K562 (cell line): ENCODE results near the gene CLPSL2. TPM values are rescaled to one million over a fixed set of nuclear protein-coding genes. Genes with fewer than 3 reads are reported as not detected.

Experiments used
- ATAC-seq: fragments of 200-7000 bp; cut with Tn5 transposase; 3 replicates; pipeline ENCODE4 v1.9.1; 2020; ENCODE audit warnings: moderate library complexity
- BruUV-seq: library from RNA; stranded (reverse); fragments of 400-500 nt; replicated peaks from 2 replicates; lab custom pipeline; 2021; lab: Mats Ljungman, UMichigan
- CTCF ChIA-PET: fragments of 300-600 bp; formaldehyde crosslinking; extraction: SDS; loops from one replicate; lab custom pipeline; 2021; ENCODE audit warnings: low intra/inter-chr PET ratio; lab: Yijun Ruan, JAX
- POLR2A ChIA-PET: fragments of 300-600, 350-650 bp; sonication (Branson Sonifier 250); formaldehyde crosslinking; extraction: SDS; loops from one replicate; lab custom pipeline; 2021; ENCODE audit warnings: antibody characterized with exemption, inconsistent platforms; lab: Yijun Ruan, JAX
- DNase-seq, 4 experiments: peaks; one replicate each; pipeline versions ENCODE4 v3.0.0 to v3.0.0-alpha.2; 2011 to 2018; ENCODE audit warnings: low spot score in 3 of 4, mixed read lengths in 3 of 4; ENCODE audit errors: extremely low read depth in 1 of 4
- FAIRE-seq: peaks from 2 replicates; lab custom pipeline; 2011; peaks lifted over from hg19 to GRCh38; lab: Jason Lieb, UNC
- H2AFZ ChIP-seq: 2 replicates; pipeline ENCODE4 v1.6.0; 2011; ENCODE audit warnings: low read depth, low read length, control low read depth, inconsistent platforms
- H3K27ac ChIP-seq: fragments of 200-600 bp; 3 replicates; pipeline ENCODE4 v1.8.0; 2011; ENCODE audit warnings: low read depth, mild to moderate bottlenecking, control low read depth, inconsistent platforms, low read length, moderate library complexity, mixed read lengths; ENCODE audit errors: extremely low read depth
- H3K27me3 ChIP-seq, 2 experiments: fragments of 300-600 bp in 1 of 2; 2 replicates in 1 of 2; 3 replicates in 1 of 2; pipeline versions ENCODE4 v1.6.0 to v1.8.0; 2011; ENCODE audit warnings: inconsistent platforms in 2 of 2, low read length in 2 of 2, mild to moderate bottlenecking in 1 of 2, mixed read lengths in 1 of 2, moderate library complexity in 1 of 2; ENCODE audit not compliant: control insufficient read depth in 2 of 2, insufficient read depth in 2 of 2
- H3K36me3 ChIP-seq: fragments of 300-600 bp; 3 replicates; pipeline ENCODE4 v1.8.0; 2011; ENCODE audit warnings: mild to moderate bottlenecking, low read length, inconsistent platforms; ENCODE audit not compliant: control insufficient read depth, insufficient read depth
- H3K4me1 ChIP-seq, 2 experiments: fragments of 200-600 bp in 1 of 2; replicated peaks in 1 of 2; 2 replicates in 1 of 2; 3 replicates in 1 of 2; pipeline versions ENCODE4 v1.5.1 to v1.8.0; 2011; ENCODE audit warnings: inconsistent platforms in 2 of 2, low read length in 2 of 2, mild to moderate bottlenecking in 1 of 2, mixed read lengths in 1 of 2, moderate library complexity in 1 of 2; ENCODE audit not compliant: control insufficient read depth in 2 of 2, insufficient read depth in 2 of 2
- H3K4me2 ChIP-seq: 2 replicates; pipeline ENCODE4 v1.6.1; 2011; ENCODE audit warnings: low read length, control low read depth, inconsistent platforms, mixed read lengths; ENCODE audit not compliant: insufficient read depth
- H3K4me3 ChIP-seq: fragments of 200-600 bp; sonication (generic), shearing (Covaris generic); 2 replicates; pipeline ENCODE4 v1.5.1; 2016; ENCODE audit warnings: control low read depth, inconsistent platforms
- H3K79me2 ChIP-seq: fragments of 200-600 bp; 3 replicates; pipeline ENCODE4 v1.8.0; 2011; ENCODE audit warnings: low read length, inconsistent platforms; ENCODE audit not compliant: control insufficient read depth, insufficient read depth
- H3K9ac ChIP-seq, 2 experiments: 2 replicates each; pipeline versions ENCODE4 v1.6.0 to v1.6.1; 2011; ENCODE audit warnings: low read depth in 2 of 2, low read length in 2 of 2, control low read depth in 1 of 2, inconsistent platforms in 1 of 2, mild to moderate bottlenecking in 1 of 2, mixed read lengths in 1 of 2; ENCODE audit not compliant: insufficient read depth in 1 of 2
- H3K9me1 ChIP-seq: one replicate; pipeline ENCODE4 v1.6.0; 2011; ENCODE audit warnings: inconsistent platforms, mild to moderate bottlenecking, low read length, moderate library complexity; ENCODE audit not compliant: control insufficient read depth, insufficient read depth
- H3K9me3 ChIP-seq: replicated peaks from 2 replicates; pipeline ENCODE4 v1.5.1; 2011; ENCODE audit warnings: low read depth, low read length, inconsistent platforms; ENCODE audit not compliant: control insufficient read depth, insufficient read depth
- H4K20me1 ChIP-seq: replicated peaks from 2 replicates; pipeline ENCODE4 v1.6.1; 2011; ENCODE audit warnings: low read length, inconsistent platforms, mixed read lengths; ENCODE audit not compliant: control insufficient read depth, insufficient read depth
- BCOR ChIP-seq: fragments of 450-650 bp; IDR thresholded peaks from 2 replicates; pipeline ENCODE4 v1.6.1; 2016
- CBX3 ChIP-seq, 2 experiments: IDR thresholded peaks; 1 replicate in 1 of 2; 2 replicates in 1 of 2; pipeline ENCODE4 v1.6.1; 2012; ENCODE audit warnings: inconsistent platforms in 2 of 2, low read length in 2 of 2, borderline replicate concordance in 1 of 2, control low read depth in 1 of 2
- RBM25 ChIP-seq: fragments of 200-400 bp; formaldehyde crosslinking; IDR thresholded peaks from 2 replicates; pipeline ENCODE4 v1.6.1; 2018; ENCODE audit warnings: low read length, low read depth, moderate library complexity; ENCODE audit not compliant: severe bottlenecking
- SRF ChIP-seq, 2 experiments: fragments of 250-450, 450-650 bp in 1 of 2; sonication (Bioruptor Pico) in 1 of 2; sonication (generic) in 1 of 2; formaldehyde crosslinking; IDR thresholded peaks; 2 replicates each; pipeline versions ENCODE4 v1.5.0 to v1.5.1; 2020 to 2022; ENCODE audit warnings: mild to moderate bottlenecking in 1 of 2, missing genetic modification reagents in 1 of 2
- XRCC3 ChIP-seq: fragments of 450-650 bp; IDR thresholded peaks from 2 replicates; pipeline ENCODE4 v1.6.1; 2017; ENCODE audit warnings: mild to moderate bottlenecking, moderate library complexity
- ZNF184 ChIP-seq: sonication (generic); formaldehyde crosslinking; IDR thresholded peaks from 2 replicates; pipeline ENCODE4 v1.5.0; 2020; ENCODE audit warnings: missing genetic modification reagents
- ZNF431 ChIP-seq: sonication (generic); formaldehyde crosslinking; IDR thresholded peaks from 2 replicates; pipeline ENCODE4 v1.8.0; 2022; ENCODE audit warnings: mild to moderate bottlenecking, missing genetic modification reagents
- whole genome bisulfite sequencing: fragments of 100-300 bp; shearing (Covaris generic); methylation state at CpG from one replicate; pipeline ENCODE4 v1.1.6; 2016; ENCODE audit warnings: low coverage, mixed read lengths; ENCODE audit not compliant: insufficient coverage; ENCODE audit errors: missing lambda C conversion rate; 5-methylcytosine and 5-hydroxymethylcytosine counted together
- in situ Hi-C: fragments of 300-500 bp; cut with MboI; formaldehyde crosslinking; loops from 4 replicates; pipeline ENCODE4 v1.15.0; 2018; ENCODE audit warnings: inconsistent platforms, mixed read lengths
- intact Hi-C: fragments of 100-400 bp; cut with micrococcal nuclease; formaldehyde crosslinking; loops from 2 replicates; pipeline ENCODE4 v1.14.2; 2022
- polyA plus RNA-seq, 8 experiments: library from polyadenylated mRNA; depleted of rRNA in 4 of 8; stranded (reverse) in 5 of 8; unstranded in 3 of 8; fragments of >200 nt; fragmentation: Nextera tagmentation in 2 of 8; fragmentation: Illumina TruSeq in 1 of 8; extraction: Ambion mirVana in 2 of 8; extraction: Trizol in 1 of 8; gene quantifications; 2 replicates each; pipeline versions ENCODE4 v1.2.1 to v1.2.3, GENCODE V29; 2011 to 2014; ENCODE audit warnings: inconsistent platforms in 1 of 8, missing spikeins in 1 of 8
- total RNA-seq, 7 experiments: library from RNA; depleted of rRNA in 6 of 7; stranded (reverse); fragments of >200 nt in 6 of 7; fragmentation: Illumina TruSeq in 2 of 7; extraction: Trizol in 2 of 7; gene quantifications; 2 replicates each; pipeline versions ENCODE4 v1.2.1 to v1.2.3, GENCODE V29; 2011 to 2021; ENCODE audit warnings: low replicate concordance in 1 of 7

The CLPSL2 gene
- total and polyA plus RNA-seq, 9 of the 15 experiments (the other 6 are each of a cell fraction or from before 2014, with no cell fraction given): not detected

DNA sequence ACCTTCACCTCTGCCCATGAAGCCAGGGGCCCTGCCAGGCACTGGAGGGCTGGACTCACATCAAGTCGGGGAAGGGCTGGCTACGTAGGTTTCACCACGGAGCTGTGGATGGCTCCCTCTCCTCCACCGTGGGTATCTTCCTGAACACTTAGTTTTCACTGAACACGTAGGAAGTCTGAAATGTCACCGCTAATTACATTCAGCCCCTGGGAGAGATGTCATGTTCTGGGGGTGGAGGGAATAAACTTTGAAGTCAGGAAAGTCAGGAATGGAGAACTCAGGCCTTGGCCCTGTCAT is 35.2 kb downstream of the CLPSL2 start:
- no peaks in the 10 kb centered on the region for H3K36me3 ChIP-seq
- no peak overlapping the region for H3K9ac ChIP-seq
- H2AFZ ChIP-seq: 0 out of 2 replicates have a peak overlapping the region, but pooled peaks have one; percentile 64
- peaks cover 30 to 53% of the 10 kb centered on the region in 2 experiments for H3K27me3 ChIP-seq
- in situ Hi-C loops: no loop called here
- CTCF ChIA-PET: no interaction called here
- no peaks in the 10 kb centered on the region for H3K9me1 ChIP-seq
- no peaks in the 10 kb centered on the region for H3K9me3 ChIP-seq
- H4K20me1 ChIP-seq: no peaks in the 10 kb centered on the region
- FAIRE-seq: peak; percentile 11
- no peaks in the 10 kb centered on the region for H3K79me2 ChIP-seq
- peaks cover 0 to 4% of the 10 kb centered on the region in 2 experiments; a peak in 2 of 5 replicates for H3K4me1 ChIP-seq
- POLR2A ChIA-PET: interaction anchor here (1.0 kb wide), 1 partner anchor 11 kb away, joined by 3 read pairs; no protein-coding TSS in a partner anchor
- H3K4me3 ChIP-seq: no peak overlapping the region
- WGBS: 9% methylated on average over 6 of the region's 6 CpGs
- no peak overlapping the region for H3K4me2 ChIP-seq
- DNase-seq: no peak
- no TSS peak for BruUV-seq
- no peak for ATAC-seq
- no peak for TF ChIP-seq ZNF431 (CRISPR knock-in tag)
- TF ChIP-seq SRF (CRISPR knock-in tag; IDR thresholded peaks at IDR 0.05): no peak
- TF ChIP-seq, all 486 proteins: peak for 0
- H3K27ac ChIP-seq: no peak overlapping the region
- intact Hi-C loops: no loop called here

- no peak overlapping the region for H3K9ac ChIP-seq
- intact Hi-C loops: no loop called here
- BruUV-seq: no TSS peak
- FAIRE-seq: no peak
- TF ChIP-seq ZNF184: peak; percentile 95
- peak; percentile 70; the same call in 1 of the 2 replicates for TF ChIP-seq BCOR
- peak in 1 of 2 experiments; percentile 59; a peak in 2 of 3 replicates for TF ChIP-seq CBX3 (IDR thresholded peaks at IDR 0.05; ENCODE audit: borderline replicate concordance in 1 of 2, low read length in 2 of 2)
- TF ChIP-seq RBM25: peak; percentile 83
- no peak for TF ChIP-seq XRCC3
- H3K4me1 ChIP-seq: peaks cover 0 to 4% of the 10 kb centered on the region in 2 experiments; a peak in 1 of 5 replicates
- no peaks in the 10 kb centered on the region for H4K20me1 ChIP-seq
- 0 out of 2 replicates have a peak, but pooled peaks cover 1% of the 10 kb centered on the region for H3K9me3 ChIP-seq
- no peak for DNase-seq
- ATAC-seq: no peak
- no peak overlapping the region for H3K4me3 ChIP-seq
- H3K79me2 ChIP-seq: no peaks in the 10 kb centered on the region
- CTCF ChIA-PET: no interaction called here
- peaks cover 25 to 51% of the 10 kb centered on the region in 2 experiments for H3K27me3 ChIP-seq
- no peaks in the 10 kb centered on the region for H3K36me3 ChIP-seq
- no peak overlapping the region for H3K4me2 ChIP-seq
- H3K27ac ChIP-seq: no peak overlapping the region
- in situ Hi-C loops: no loop called here
- H2AFZ ChIP-seq: no peak overlapping the region
- H3K9me1 ChIP-seq: no peaks in the 10 kb centered on the region
- POLR2A ChIA-PET: no interaction called here
Measured at GRCh38 chr6:35817515-35817914, 41.1 kb downstream of the CLPSL2 start.
